Left lung (tissue), 10 donors: ENCODE measurements around the gene NFRKB. TPM values are rescaled to one million over a fixed set of nuclear protein-coding genes. Genes with fewer than 3 reads are reported as not detected.

Experiments used
- ATAC-seq: fragments of 200-7000 bp; cut with Tn5 transposase; one replicate; pipeline ENCODE4 v1.9.1; 2020; ENCODE audit warnings: moderate library complexity
- DNase-seq, 4 donors: peaks; one replicate each; pipeline ENCODE4 v3.0.0-alpha.2; 2013 to 2020
- H3K27ac ChIP-seq, 2 donors: fragments of 200-600 bp; sonication (generic) in 1 of 2; one replicate each; pipeline versions ENCODE4 v1.5.0 to v1.8.0; 2020 to 2021
- H3K27me3 ChIP-seq, 2 donors: fragments of 200-600 bp; sonication (generic) in 1 of 2; one replicate each; pipeline versions ENCODE4 v1.5.0 to v1.8.0; 2020 to 2021
- H3K36me3 ChIP-seq, 2 donors: fragments of 200-600 bp; sonication (generic) in 1 of 2; one replicate each; pipeline versions ENCODE4 v1.5.0 to v1.8.0; 2020 to 2021
- H3K4me1 ChIP-seq, 2 donors: fragments of 200-600 bp; one replicate each; pipeline ENCODE4 v1.8.0; 2021
- H3K4me3 ChIP-seq, 2 donors: fragments of 200-600 bp; sonication (generic) in 1 of 2; one replicate each; pipeline versions ENCODE4 v1.5.0 to v1.8.0; 2020 to 2021; ENCODE audit warnings: mild to moderate bottlenecking in 1 of 2
- H3K9me3 ChIP-seq, 2 donors: fragments of 200-600 bp; sonication (generic) in 1 of 2; one replicate each; pipeline versions ENCODE4 v1.5.0 to v1.8.0; 2020 to 2021
- CTCF ChIP-seq, 2 donors: fragments of 200-600 bp; sonication (generic) in 1 of 2; IDR thresholded peaks; one replicate each; pipeline versions ENCODE4 v1.5.0 to v1.8.0; 2021; ENCODE audit warnings: antibody characterized with exemption in 2 of 2
- intact Hi-C, 2 donors: fragments of 100-400 bp; cut with DNase I; formaldehyde crosslinking; loops; one replicate each; pipeline versions ENCODE4 v1.11.2 to v1.14.2; 2022
- polyA plus RNA-seq, 6 donors: library from polyadenylated mRNA; unstranded; fragments of 120-200 nt; gene quantifications; one replicate each; pipeline ENCODE4 v1.2.1, GENCODE V29; 2013; ENCODE audit not compliant: insufficient read length in 6 of 6
- total RNA-seq, 2 donors: library from RNA; stranded (reverse); fragmentation: NEBNext Ultra II Directional; extraction: Animal tissue kit (Norgen Biotek cat#: 25700); gene quantifications; one replicate each; pipeline ENCODE4 v1.2.1, GENCODE V29; 2021
- donor health status: DM: no; HTN: yes; CAD: no.
- donor health status: DM: no; HTN: no; CAD: no.

The NFRKB gene
- total and polyA plus RNA-seq, 8 donors = 21.5 to 53.3 (median 42.5) TPM

- H3K4me1 ChIP-seq = no peaks in the 10 kb centered on the region
- no peaks in the 10 kb centered on the region for H3K9me3 ChIP-seq
- H3K27ac ChIP-seq = no peak overlapping the region
- no peak overlapping the region for H3K4me3 ChIP-seq
- H3K27me3 ChIP-seq = no peaks in the 10 kb centered on the region
- H3K36me3 ChIP-seq = peaks cover 0 to 32% of the 10 kb centered on the region in 2 donors
- TF ChIP-seq CTCF (IDR thresholded peaks at IDR 0.05) = no peak
- DNase-seq = peak in 1 of 4 donors; percentile 8
- ATAC-seq = no peak
- intact Hi-C loops = no loop called here
These were observed 43.4 kb upstream of the NFRKB start for GRCh38 chr11:129938764-129939163.

- no peaks in the 10 kb centered on the region for H3K9me3 ChIP-seq
- DNase-seq (no peak), ATAC-seq (no peak)
These were observed 42.3 kb upstream of the NFRKB start for GRCh38 chr11:129937592-129938238.

GRCh38 chr11:129935723-129936122, 40.3 kb upstream of the NFRKB start:
- no peak for TF ChIP-seq CTCF (IDR thresholded peaks at IDR 0.05)
- no peak for DNase-seq
- H3K27ac ChIP-seq = no peak overlapping the region
- intact Hi-C loops = no loop called here
- H3K27me3 ChIP-seq = no peaks in the 10 kb centered on the region
- no peaks in the 10 kb centered on the region for H3K9me3 ChIP-seq
- H3K36me3 ChIP-seq = peaks cover 0 to 21% of the 10 kb centered on the region in 2 donors
- H3K4me3 ChIP-seq = no peak overlapping the region
- ATAC-seq = no peak
- peaks cover 0 to 6% of the 10 kb centered on the region in 2 donors for H3K4me1 ChIP-seq

More at GRCh38 chr11:129937592-129938238, 42.3 kb upstream of the NFRKB start:
- no peaks in the 10 kb centered on the region for H3K4me1 ChIP-seq
- H3K4me3 ChIP-seq = no peak overlapping the region
- H3K27me3 ChIP-seq = no peaks in the 10 kb centered on the region
- no peak overlapping the region for H3K27ac ChIP-seq
- no peak for TF ChIP-seq CTCF (IDR thresholded peaks at IDR 0.05)
- peaks cover 0 to 27% of the 10 kb centered on the region in 2 donors for H3K36me3 ChIP-seq
- intact Hi-C loops = no loop called here

- no peak for ATAC-seq
- H3K36me3 ChIP-seq = peaks cover 0 to 23% of the 10 kb centered on the region in 2 donors
- no peak for TF ChIP-seq CTCF (IDR thresholded peaks at IDR 0.05)
These were observed 38.5 kb upstream of the NFRKB start for GRCh38 chr11:129933891-129934290.

GRCh38 chr11:129933262-129933661, 37.9 kb upstream of the NFRKB start:
- DNase-seq (no peak), ATAC-seq (no peak)
- Histone ChIP-seq H3K4me1 (peaks cover 0 to 22% of the 10 kb centered on the region in 2 donors), H3K36me3 (peaks cover 0 to 28% of the 10 kb centered on the region in 2 donors), H3K4me3 (no peak overlapping the region), H3K9me3 (no peaks in the 10 kb centered on the region), H3K27me3 (no peaks in the 10 kb centered on the region), H3K27ac (no peak overlapping the region)
- no peak for TF ChIP-seq CTCF (IDR thresholded peaks at IDR 0.05)
- intact Hi-C loops = no loop called here

More at GRCh38 chr11:129933891-129934290, 38.5 kb upstream of the NFRKB start:
- intact Hi-C loops = no loop called here
- H3K9me3 ChIP-seq = no peaks in the 10 kb centered on the region
- DNase-seq = no peak
- H3K27ac ChIP-seq = no peak overlapping the region
- no peak overlapping the region for H3K4me3 ChIP-seq
- peaks cover 0 to 22% of the 10 kb centered on the region in 2 donors for H3K4me1 ChIP-seq
- H3K27me3 ChIP-seq = no peaks in the 10 kb centered on the region
